A549 (cell line): ENCODE measurements around the gene BPIFA1. TPM values are rescaled to one million over a fixed set of nuclear protein-coding genes. Genes with fewer than 3 reads are reported as not detected.

Source experiments
- ATAC-seq, 2 experiments: fragments of 200-7000 bp in 1 of 2; fragments of >200 bp in 1 of 2; cut with Nextera tagmentation in 1 of 2; cut with Tn5 transposase in 1 of 2; 3 replicates each; pipeline versions ENCODE4 v1.8.0 to v1.9.1; 2018 to 2020; ENCODE audit warnings: mild to moderate bottlenecking in 1 of 2, moderate library complexity in 1 of 2
- CTCF ChIA-PET: fragments of 300-600 bp; sonication (Branson Sonifier 250); formaldehyde crosslinking; extraction: SDS; loops from one replicate; lab custom pipeline; 2021; ENCODE audit warnings: antibody characterized with exemption, inconsistent platforms; lab: Yijun Ruan, JAX
- POLR2A ChIA-PET: fragments of 350-600 bp; formaldehyde crosslinking; extraction: SDS; loops from one replicate; lab custom pipeline; 2021; ENCODE audit warnings: antibody characterized with exemption, inconsistent platforms; lab: Yijun Ruan, JAX
- DNase-seq, 2 experiments: peaks; one replicate each; pipeline versions ENCODE4 v3.0.0 to v3.0.0-alpha.2; 2011 to 2016; ENCODE audit warnings: low read depth in 1 of 2, low spot score in 1 of 2
- FAIRE-seq: peaks from 2 replicates; lab custom pipeline; 2011; peaks lifted over from hg19 to GRCh38; lab: Jason Lieb, UNC
- H3K27ac ChIP-seq, 2 experiments: fragments of >200 bp; sonication (Bioruptor Twin); formaldehyde crosslinking; 3 replicates each; pipeline ENCODE4 v1.5.1; 2016 to 2017
- H3K4me1 ChIP-seq: fragments of >200 bp; sonication (Bioruptor Twin); formaldehyde crosslinking; 3 replicates; pipeline ENCODE4 v1.6.1; 2016
- H3K4me2 ChIP-seq: fragments of >200 bp; sonication (Bioruptor Twin); formaldehyde crosslinking; 3 replicates; pipeline ENCODE4 v1.6.1; 2016
- H3K4me3 ChIP-seq: fragments of >200 bp; sonication (Bioruptor Twin); formaldehyde crosslinking; 3 replicates; pipeline ENCODE4 v1.5.1; 2016
- H3K9me3 ChIP-seq: fragments of >200 bp; sonication (Bioruptor Twin); formaldehyde crosslinking; 3 replicates; pipeline ENCODE4 v1.6.1; 2016
- BHLHE40 ChIP-seq: IDR thresholded peaks from 2 replicates; pipeline ENCODE4 v1.6.1; 2012; ENCODE audit warnings: low read depth, low read length, inconsistent platforms
- CBX8 ChIP-seq: fragments of 200-600 bp; sonication (generic); IDR thresholded peaks from 2 replicates; pipeline ENCODE4 v1.6.1; 2016
- CEBPB ChIP-seq, 2 experiments: fragments of >200 bp in 1 of 2; sonication (Bioruptor Twin) in 1 of 2; formaldehyde crosslinking in 1 of 2; IDR thresholded peaks; 2 replicates each; pipeline ENCODE4 v1.6.1; 2012 to 2016
- CTCF ChIP-seq: fragments of >200 bp; sonication (Bioruptor Twin); formaldehyde crosslinking; IDR thresholded peaks from 3 replicates; pipeline ENCODE4 v1.5.1; 2016
- E2F6 ChIP-seq: IDR thresholded peaks from 2 replicates; pipeline ENCODE4 v1.6.1; 2012; ENCODE audit warnings: low read depth, borderline replicate concordance
- EHMT2 ChIP-seq: fragments of 200-600 bp; sonication (generic); IDR thresholded peaks from 2 replicates; pipeline ENCODE4 v1.6.1; 2016; ENCODE audit warnings: antibody characterized with exemption, low read depth, mild to moderate bottlenecking, moderate library complexity
- ESRRA ChIP-seq: fragments of 150-350 bp; IDR thresholded peaks from 2 replicates; pipeline ENCODE4 v1.6.1; 2014; ENCODE audit warnings: mild to moderate bottlenecking, low read length, borderline replicate concordance
- GATA3 ChIP-seq: IDR thresholded peaks from 2 replicates; pipeline ENCODE4 v1.6.1; 2012; ENCODE audit warnings: borderline replicate concordance
- HDAC2 ChIP-seq: fragments of 200-600 bp; sonication (generic); IDR thresholded peaks from 2 replicates; pipeline ENCODE4 v1.6.1; 2016
- HOXA7 ChIP-seq: fragments of 250-450 bp; sonication (Bioruptor Pico); IDR thresholded peaks from 2 replicates; pipeline ENCODE4 v1.5.0; 2020; ENCODE audit warnings: mild to moderate bottlenecking, moderate library complexity
- JUNB ChIP-seq: fragments of >200 bp; sonication (Bioruptor Twin); formaldehyde crosslinking; IDR thresholded peaks from 2 replicates; pipeline ENCODE4 v1.6.1; 2016
- KDM1A ChIP-seq: fragments of 200-600 bp; sonication (generic); IDR thresholded peaks from 2 replicates; pipeline ENCODE4 v1.6.1; 2016; ENCODE audit warnings: low read depth, mild to moderate bottlenecking
- MAZ ChIP-seq: fragments of 150-350 bp; IDR thresholded peaks from 2 replicates; pipeline ENCODE4 v1.6.1; 2014; ENCODE audit warnings: antibody characterized with exemption, low read depth, low read length, borderline replicate concordance
- NFE2L2 ChIP-seq: fragments of 150-350 bp; conservative IDR thresholded peaks from 2 replicates; pipeline ENCODE4 v1.6.1; 2014; ENCODE audit warnings: low read length
- RNF2 ChIP-seq: fragments of 200-600 bp; sonication (generic); IDR thresholded peaks from 2 replicates; pipeline ENCODE4 v1.6.1; 2016; ENCODE audit warnings: low read depth, mild to moderate bottlenecking, antibody characterized with exemption, moderate library complexity, borderline replicate concordance
- SMC3 ChIP-seq: fragments of >200 bp; sonication (Bioruptor Twin); formaldehyde crosslinking; IDR thresholded peaks from 3 replicates; pipeline ENCODE4 v1.6.1; 2018; ENCODE audit warnings: inconsistent platforms
- TP53 ChIP-seq: fragments of 250-450 bp; sonication (Bioruptor Pico); IDR thresholded peaks from 2 replicates; pipeline ENCODE4 v1.5.0; 2021; ENCODE audit warnings: mild to moderate bottlenecking, moderate library complexity
- USF2 ChIP-seq: fragments of 450-650 bp; IDR thresholded peaks from 2 replicates; pipeline ENCODE4 v1.6.1; 2014; ENCODE audit warnings: antibody characterized with exemption
- ZNF302 ChIP-seq: fragments of 250-450 bp; sonication (Bioruptor Pico); IDR thresholded peaks from 2 replicates; pipeline ENCODE4 v1.9.0; 2021; ENCODE audit warnings: inconsistent platforms, mild to moderate bottlenecking, moderate library complexity
- WGBS: methylation state at CpG from one replicate; pipeline ENCODE4 v1.1.6; 2017; ENCODE audit errors: missing lambda C conversion rate; 5-methylcytosine and 5-hydroxymethylcytosine counted together
- polyA plus RNA-seq, 4 experiments: library from polyadenylated mRNA; depleted of rRNA in 3 of 4; stranded (reverse); fragments of >200 nt; fragmentation: RNase III in 1 of 4; extraction: RNeasy Plus Mini Kit Qiagen cat#74134 plus additional on column Dnase treatment in 1 of 4; gene quantifications; 2 replicates in 3 of 4; 3 replicates in 1 of 4; pipeline ENCODE4 v1.2.3, GENCODE V29; 2011 to 2017

BPIFA1 gene
- polyA plus RNA-seq, 2 of the 4 experiments (the other 2 are of a cell fraction) = not detected

- no peak for FAIRE-seq
- H3K4me1 ChIP-seq = no peaks in the 10 kb centered on the region
- H3K27ac ChIP-seq = no peak overlapping the region
- TF ChIP-seq GATA3 = no peak
- TF ChIP-seq, all 56 proteins: peak for 0
- Histone ChIP-seq H3K4me2 (no peak overlapping the region), H3K4me3 (no peak overlapping the region), H3K9me3 (no peaks in the 10 kb centered on the region)
- DNase-seq (no peak), ATAC-seq (no peak)
- WGBS = 14% methylated on average over 3 of the region's 3 CpGs
- ChIA-PET CTCF (no interaction called here), POLR2A (no interaction called here)
Measured at GRCh38 chr20:33251496-33251895, 15.7 kb downstream of the BPIFA1 start.

- no peaks in the 10 kb centered on the region for H3K9me3 ChIP-seq
- TF ChIP-seq HOXA7 = no peak
- no peak for TF ChIP-seq USF2
- TF ChIP-seq ESRRA = no peak
- TF ChIP-seq NFE2L2 = no peak
- no peak for TF ChIP-seq JUNB
- TF ChIP-seq, all 56 proteins: peak for 0
- ChIA-PET POLR2A (no interaction called here), CTCF (interaction anchor here (0.6 to 1.1 kb wide), 3 partner anchors 19 to 47 kb away, joined by 3 to 4 read pairs (median 3); no protein-coding TSS in a partner anchor)
- DNase-seq (no peak), ATAC-seq (no peak), FAIRE-seq (no peak)
- Histone ChIP-seq H3K4me2 (no peak overlapping the region), H3K27ac (no peak overlapping the region), H3K4me3 (no peak overlapping the region), H3K4me1 (no peaks in the 10 kb centered on the region)
- 41% methylated on average over 3 of the region's 3 CpGs for WGBS
Measured at GRCh38 chr20:33252460-33252859, 16.7 kb downstream of the BPIFA1 start.

GRCh38 chr20:33255005-33255404 is 19.2 kb downstream of the BPIFA1 start:
- TF ChIP-seq CBX8 (no peak), ZNF302 (no peak), CEBPB (IDR thresholded peaks at IDR 0.05) (no peak), MAZ (no peak), BHLHE40 (no peak)
- Histone ChIP-seq H3K9me3 (no peaks in the 10 kb centered on the region), H3K4me3 (no peak overlapping the region), H3K4me1 (no peaks in the 10 kb centered on the region), H3K4me2 (no peak overlapping the region), H3K27ac (no peak overlapping the region)
- ChIA-PET POLR2A (no interaction called here), CTCF (no interaction called here)
- FAIRE-seq (no peak), DNase-seq (no peak), ATAC-seq (no peak)
- 24% methylated on average over 2 of the region's 2 CpGs for WGBS

- DNase-seq (no peak), ATAC-seq (no peak), FAIRE-seq (no peak)
- CTCF ChIA-PET = interaction anchor here (1.0 kb wide), 1 partner anchor 18 kb away, joined by 3 read pairs; no protein-coding TSS in a partner anchor
- H3K27ac ChIP-seq = no peak overlapping the region
- H3K4me2 ChIP-seq = no peak overlapping the region
- TF ChIP-seq HDAC2 (no peak), EHMT2 (no peak), TP53 (CRISPR knock-in tag) (no peak), CTCF (no peak), E2F6 (no peak), CBX8 (no peak), KDM1A (no peak), RNF2 (no peak), SMC3 (no peak)
- POLR2A ChIA-PET = no interaction called here
- 43% methylated on average over 5 of the region's 5 CpGs for WGBS
- no peaks in the 10 kb centered on the region for H3K4me1 ChIP-seq
- H3K9me3 ChIP-seq = peaks cover 8% of the 10 kb centered on the region
- no peak overlapping the region for H3K4me3 ChIP-seq
Measured at GRCh38 chr20:33257237-33257636, 21.4 kb downstream of the BPIFA1 start.
